Measurements from ENCODE around the gene BICRA.

The BICRA gene

DNA sequence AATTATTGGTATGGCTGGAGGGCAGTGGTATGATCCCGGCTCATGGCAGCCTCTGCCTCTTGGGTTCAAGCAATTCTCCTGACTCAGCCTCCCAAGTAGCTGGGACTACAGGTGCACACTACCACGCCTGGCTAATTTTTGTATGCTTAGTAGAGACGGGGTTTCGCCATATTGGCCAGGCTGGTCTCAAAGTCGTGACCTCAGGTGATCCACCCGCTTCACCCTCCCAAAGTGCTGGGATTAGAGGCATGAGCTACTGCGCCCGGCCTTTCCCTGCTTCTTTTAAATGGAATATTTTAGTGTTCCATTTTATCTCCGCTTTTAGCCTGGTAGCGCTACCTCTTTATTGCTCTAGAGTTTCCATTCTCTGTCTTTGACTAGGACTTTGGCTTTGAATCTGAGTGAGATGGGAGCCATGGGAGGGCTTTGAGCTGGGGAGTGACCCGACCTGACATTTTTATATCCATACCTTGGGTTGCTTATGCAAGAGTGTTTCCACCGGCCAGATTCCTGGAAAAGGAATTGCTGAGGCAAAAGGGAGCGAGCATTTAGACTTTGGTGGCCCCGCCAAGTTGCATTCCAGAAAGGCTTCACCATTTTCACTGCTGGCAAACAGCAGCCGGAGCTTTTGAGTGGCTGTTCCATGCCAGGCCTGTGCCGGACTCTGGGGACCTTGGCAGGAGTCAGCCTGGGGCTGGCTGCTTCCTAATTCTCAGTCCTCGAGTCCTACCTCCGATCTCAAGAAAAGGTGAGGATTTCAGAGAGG is 22.9 kb downstream of the BICRA start:
- no peak for ATAC-seq
- no peak for TF ChIP-seq ZNF8 (CRISPR knock-in tag; IDR thresholded peaks at IDR 0.05)
- TF ChIP-seq, protein P1, sequence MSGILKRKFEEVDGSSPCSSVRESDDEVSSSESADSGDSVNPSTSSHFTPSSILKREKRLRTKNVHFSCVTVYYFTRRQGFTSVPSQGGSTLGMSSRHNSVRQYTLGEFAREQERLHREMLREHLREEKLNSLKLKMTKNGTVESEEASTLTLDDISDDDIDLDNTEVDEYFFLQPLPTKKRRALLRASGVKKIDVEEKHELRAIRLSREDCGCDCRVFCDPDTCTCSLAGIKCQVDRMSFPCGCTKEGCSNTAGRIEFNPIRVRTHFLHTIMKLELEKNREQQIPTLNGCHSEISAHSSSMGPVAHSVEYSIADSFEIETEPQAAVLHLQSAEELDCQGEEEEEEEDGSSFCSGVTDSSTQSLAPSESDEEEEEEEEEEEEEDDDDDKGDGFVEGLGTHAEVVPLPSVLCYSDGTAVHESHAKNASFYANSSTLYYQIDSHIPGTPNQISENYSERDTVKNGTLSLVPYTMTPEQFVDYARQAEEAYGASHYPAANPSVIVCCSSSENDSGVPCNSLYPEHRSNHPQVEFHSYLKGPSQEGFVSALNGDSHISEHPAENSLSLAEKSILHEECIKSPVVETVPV (CRISPR knock-in tag; IDR thresholded peaks at IDR 0.05) = no peak
- no peak for TF ChIP-seq TCF4 (CRISPR knock-in tag; IDR thresholded peaks at IDR 0.05; ENCODE audit: borderline replicate concordance)
- TF ChIP-seq, protein P2, sequence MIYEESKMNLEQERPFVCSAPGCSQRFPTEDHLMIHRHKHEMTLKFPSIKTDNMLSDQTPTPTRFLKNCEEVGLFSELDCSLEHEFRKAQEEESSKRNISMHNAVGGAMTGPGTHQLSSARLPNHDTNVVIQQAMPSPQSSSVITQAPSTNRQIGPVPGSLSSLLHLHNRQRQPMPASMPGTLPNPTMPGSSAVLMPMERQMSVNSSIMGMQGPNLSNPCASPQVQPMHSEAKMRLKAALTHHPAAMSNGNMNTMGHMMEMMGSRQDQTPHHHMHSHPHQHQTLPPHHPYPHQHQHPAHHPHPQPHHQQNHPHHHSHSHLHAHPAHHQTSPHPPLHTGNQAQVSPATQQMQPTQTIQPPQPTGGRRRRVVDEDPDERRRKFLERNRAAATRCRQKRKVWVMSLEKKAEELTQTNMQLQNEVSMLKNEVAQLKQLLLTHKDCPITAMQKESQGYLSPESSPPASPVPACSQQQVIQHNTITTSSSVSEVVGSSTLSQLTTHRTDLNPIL (CRISPR knock-in tag; IDR thresholded peaks at IDR 0.05; ENCODE audit: low read depth) = no peak
- TF ChIP-seq ZNF70 (CRISPR knock-in tag; IDR thresholded peaks at IDR 0.05) = no peak
- no peak for TF ChIP-seq RARB (CRISPR knock-in tag; IDR thresholded peaks at IDR 0.05)
- TF ChIP-seq ZFP3 (CRISPR knock-in tag; IDR thresholded peaks at IDR 0.05) = no peak
- TF ChIP-seq ESRRG (CRISPR knock-in tag; IDR thresholded peaks at IDR 0.05) = no peak
- TF ChIP-seq, protein P3, sequence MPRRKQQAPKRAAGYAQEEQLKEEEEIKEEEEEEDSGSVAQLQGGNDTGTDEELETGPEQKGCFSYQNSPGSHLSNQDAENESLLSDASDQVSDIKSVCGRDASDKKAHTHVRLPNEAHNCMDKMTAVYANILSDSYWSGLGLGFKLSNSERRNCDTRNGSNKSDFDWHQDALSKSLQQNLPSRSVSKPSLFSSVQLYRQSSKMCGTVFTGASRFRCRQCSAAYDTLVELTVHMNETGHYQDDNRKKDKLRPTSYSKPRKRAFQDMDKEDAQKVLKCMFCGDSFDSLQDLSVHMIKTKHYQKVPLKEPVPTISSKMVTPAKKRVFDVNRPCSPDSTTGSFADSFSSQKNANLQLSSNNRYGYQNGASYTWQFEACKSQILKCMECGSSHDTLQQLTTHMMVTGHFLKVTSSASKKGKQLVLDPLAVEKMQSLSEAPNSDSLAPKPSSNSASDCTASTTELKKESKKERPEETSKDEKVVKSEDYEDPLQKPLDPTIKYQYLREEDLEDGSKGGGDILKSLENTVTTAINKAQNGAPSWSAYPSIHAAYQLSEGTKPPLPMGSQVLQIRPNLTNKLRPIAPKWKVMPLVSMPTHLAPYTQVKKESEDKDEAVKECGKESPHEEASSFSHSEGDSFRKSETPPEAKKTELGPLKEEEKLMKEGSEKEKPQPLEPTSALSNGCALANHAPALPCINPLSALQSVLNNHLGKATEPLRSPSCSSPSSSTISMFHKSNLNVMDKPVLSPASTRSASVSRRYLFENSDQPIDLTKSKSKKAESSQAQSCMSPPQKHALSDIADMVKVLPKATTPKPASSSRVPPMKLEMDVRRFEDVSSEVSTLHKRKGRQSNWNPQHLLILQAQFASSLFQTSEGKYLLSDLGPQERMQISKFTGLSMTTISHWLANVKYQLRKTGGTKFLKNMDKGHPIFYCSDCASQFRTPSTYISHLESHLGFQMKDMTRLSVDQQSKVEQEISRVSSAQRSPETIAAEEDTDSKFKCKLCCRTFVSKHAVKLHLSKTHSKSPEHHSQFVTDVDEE (CRISPR knock-in tag; IDR thresholded peaks at IDR 0.05) = no peak
- TF ChIP-seq CSDC2 (CRISPR knock-in tag; IDR thresholded peaks at IDR 0.05) = no peak
- TF ChIP-seq ZFP30 (CRISPR knock-in tag; IDR thresholded peaks at IDR 0.05) = no peak
- TF ChIP-seq SNAI2 (CRISPR knock-in tag; IDR thresholded peaks at IDR 0.05) = no peak
- TF ChIP-seq, protein P4, sequence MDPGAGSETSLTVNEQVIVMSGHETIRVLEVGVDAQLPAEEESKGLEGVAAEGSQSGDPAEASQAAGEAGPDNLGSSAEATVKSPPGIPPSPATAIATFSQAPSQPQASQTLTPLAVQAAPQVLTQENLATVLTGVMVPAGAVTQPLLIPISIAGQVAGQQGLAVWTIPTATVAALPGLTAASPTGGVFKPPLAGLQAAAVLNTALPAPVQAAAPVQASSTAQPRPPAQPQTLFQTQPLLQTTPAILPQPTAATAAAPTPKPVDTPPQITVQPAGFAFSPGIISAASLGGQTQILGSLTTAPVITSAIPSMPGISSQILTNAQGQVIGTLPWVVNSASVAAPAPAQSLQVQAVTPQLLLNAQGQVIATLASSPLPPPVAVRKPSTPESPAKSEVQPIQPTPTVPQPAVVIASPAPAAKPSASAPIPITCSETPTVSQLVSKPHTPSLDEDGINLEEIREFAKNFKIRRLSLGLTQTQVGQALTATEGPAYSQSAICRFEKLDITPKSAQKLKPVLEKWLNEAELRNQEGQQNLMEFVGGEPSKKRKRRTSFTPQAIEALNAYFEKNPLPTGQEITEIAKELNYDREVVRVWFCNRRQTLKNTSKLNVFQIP (CRISPR knock-in tag; IDR thresholded peaks at IDR 0.05; ENCODE audit: borderline replicate concordance, low read depth) = no peak
- TF ChIP-seq ZNF565 (CRISPR knock-in tag; conservative IDR thresholded peaks at IDR 0.05; ENCODE audit: low read depth) = no peak
- no peak for TF ChIP-seq PPARA (CRISPR knock-in tag; IDR thresholded peaks at IDR 0.05; ENCODE audit: borderline replicate concordance)
- no peak for TF ChIP-seq ARNTL (CRISPR knock-in tag; IDR thresholded peaks at IDR 0.05; ENCODE audit: borderline replicate concordance, low read depth)
- TF ChIP-seq ISL1 (CRISPR knock-in tag; IDR thresholded peaks at IDR 0.05) = no peak

DNA sequence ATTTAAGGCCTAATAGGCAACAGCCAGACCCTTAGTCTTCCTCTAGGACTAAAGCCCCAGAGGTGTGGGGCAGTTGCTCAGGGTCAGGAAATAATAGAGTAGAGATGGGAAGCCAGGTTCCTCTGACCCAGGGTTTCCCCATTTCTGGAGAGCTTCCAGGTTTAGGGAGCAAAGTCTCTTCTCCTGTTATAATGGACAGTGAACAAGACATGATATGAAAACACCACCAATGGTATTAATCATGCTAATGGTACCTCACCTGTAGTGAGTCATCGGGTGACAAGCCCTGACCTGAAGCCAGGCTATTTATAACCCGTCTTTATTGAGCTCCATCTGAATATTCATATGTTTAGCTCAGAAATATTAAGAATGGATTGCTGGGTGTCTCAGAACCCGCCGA is 24.6 kb downstream of the BICRA start:
- ATAC-seq = no peak
- TF ChIP-seq TCF4 (CRISPR knock-in tag; IDR thresholded peaks at IDR 0.05; ENCODE audit: borderline replicate concordance) (no peak), ZFP3 (CRISPR knock-in tag; IDR thresholded peaks at IDR 0.05) (no peak), PPARA (CRISPR knock-in tag; IDR thresholded peaks at IDR 0.05; ENCODE audit: borderline replicate concordance) (no peak), ISL1 (CRISPR knock-in tag; IDR thresholded peaks at IDR 0.05) (no peak), BACH2 (CRISPR knock-in tag; IDR thresholded peaks at IDR 0.05; ENCODE audit: borderline replicate concordance) (no peak), GLIS3 (CRISPR knock-in tag; IDR thresholded peaks at IDR 0.05) (no peak), ZNF70 (CRISPR knock-in tag; IDR thresholded peaks at IDR 0.05) (no peak), ZFP30 (CRISPR knock-in tag; IDR thresholded peaks at IDR 0.05) (no peak), SNAI2 (CRISPR knock-in tag; IDR thresholded peaks at IDR 0.05) (no peak), ZNF565 (CRISPR knock-in tag; conservative IDR thresholded peaks at IDR 0.05; ENCODE audit: low read depth) (no peak), TOX (CRISPR knock-in tag; IDR thresholded peaks at IDR 0.05; ENCODE audit: borderline replicate concordance) (no peak)
- TF ChIP-seq, protein P5, sequence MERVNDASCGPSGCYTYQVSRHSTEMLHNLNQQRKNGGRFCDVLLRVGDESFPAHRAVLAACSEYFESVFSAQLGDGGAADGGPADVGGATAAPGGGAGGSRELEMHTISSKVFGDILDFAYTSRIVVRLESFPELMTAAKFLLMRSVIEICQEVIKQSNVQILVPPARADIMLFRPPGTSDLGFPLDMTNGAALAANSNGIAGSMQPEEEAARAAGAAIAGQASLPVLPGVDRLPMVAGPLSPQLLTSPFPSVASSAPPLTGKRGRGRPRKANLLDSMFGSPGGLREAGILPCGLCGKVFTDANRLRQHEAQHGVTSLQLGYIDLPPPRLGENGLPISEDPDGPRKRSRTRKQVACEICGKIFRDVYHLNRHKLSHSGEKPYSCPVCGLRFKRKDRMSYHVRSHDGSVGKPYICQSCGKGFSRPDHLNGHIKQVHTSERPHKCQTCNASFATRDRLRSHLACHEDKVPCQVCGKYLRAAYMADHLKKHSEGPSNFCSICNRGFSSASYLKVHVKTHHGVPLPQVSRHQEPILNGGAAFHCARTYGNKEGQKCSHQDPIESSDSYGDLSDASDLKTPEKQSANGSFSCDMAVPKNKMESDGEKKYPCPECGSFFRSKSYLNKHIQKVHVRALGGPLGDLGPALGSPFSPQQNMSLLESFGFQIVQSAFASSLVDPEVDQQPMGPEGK (CRISPR knock-in tag; IDR thresholded peaks at IDR 0.05; ENCODE audit: borderline replicate concordance) = no peak
- TF ChIP-seq, protein P4 (CRISPR knock-in tag; IDR thresholded peaks at IDR 0.05; ENCODE audit: borderline replicate concordance, low read depth) = no peak
- TF ChIP-seq, protein P1 (CRISPR knock-in tag; IDR thresholded peaks at IDR 0.05) = no peak
- TF ChIP-seq, protein P3 (CRISPR knock-in tag; IDR thresholded peaks at IDR 0.05) = no peak

Data from SK-N-SH treated with all-trans-retinoic acid at 6 μM for 48 hours (cell line).